Astrocyte (in vitro differentiated cells and primary cell): ENCODE results near the gene UBLCP1. TPM values are rescaled to one million over a fixed set of nuclear protein-coding genes. Genes with fewer than 3 reads are reported as not detected.

Experiments
- DNase-seq: peaks from one replicate; pipeline ENCODE4 v3.0.0-alpha.2; 2010; ENCODE audit warnings: low read depth
- FAIRE-seq: peaks from 2 replicates; lab custom pipeline; 2011; peaks lifted over from hg19 to GRCh38; lab: Jason Lieb, UNC
- H2AFZ ChIP-seq: 2 replicates; pipeline ENCODE4 v1.6.0; 2012; ENCODE audit warnings: low read depth, low read length, inconsistent platforms
- H3K27ac ChIP-seq: 2 replicates; pipeline ENCODE4 v1.5.1; 2011; ENCODE audit warnings: low read depth, low read length, inconsistent platforms
- H3K27me3 ChIP-seq: 2 replicates; pipeline ENCODE4 v1.6.0; 2011; ENCODE audit warnings: low read length, inconsistent platforms; ENCODE audit not compliant: insufficient read depth
- H3K36me3 ChIP-seq: 2 replicates; pipeline ENCODE4 v1.5.1; 2011; ENCODE audit warnings: low read length, inconsistent platforms; ENCODE audit not compliant: insufficient read depth
- H3K4me1 ChIP-seq: 2 replicates; pipeline ENCODE4 v1.5.1; 2011; ENCODE audit warnings: low read length, inconsistent platforms; ENCODE audit not compliant: insufficient read depth
- H3K4me2 ChIP-seq: 2 replicates; pipeline ENCODE4 v1.6.0; 2012; ENCODE audit warnings: low read length, inconsistent platforms
- H3K4me3 ChIP-seq: 2 replicates; pipeline ENCODE4 v1.5.1; 2011; ENCODE audit warnings: low read depth, mild to moderate bottlenecking, low read length, inconsistent platforms; ENCODE audit not compliant: insufficient read depth
- H3K79me2 ChIP-seq: 2 replicates; pipeline ENCODE4 v1.6.0; 2012; ENCODE audit warnings: mild to moderate bottlenecking, low read length, inconsistent platforms; ENCODE audit not compliant: insufficient read depth
- H3K9ac ChIP-seq: 2 replicates; pipeline ENCODE4 v1.6.0; 2012; ENCODE audit warnings: mild to moderate bottlenecking, low read length, inconsistent platforms
- H3K9me3 ChIP-seq: 2 replicates; pipeline ENCODE4 v1.5.1; 2012; ENCODE audit warnings: low read depth, mild to moderate bottlenecking, low read length, inconsistent platforms; ENCODE audit not compliant: insufficient read depth
- H4K20me1 ChIP-seq: 2 replicates; pipeline ENCODE4 v1.6.0; 2012; ENCODE audit warnings: low read length, inconsistent platforms; ENCODE audit not compliant: insufficient read depth
- H3K27ac Mint-ChIP-seq: one replicate; pipeline ENCODE4 v1.8.0; 2021; ENCODE audit warnings: mild to moderate bottlenecking, mixed read lengths; ENCODE audit not compliant: unreplicated experiment
- H3K27me3 Mint-ChIP-seq: one replicate; pipeline ENCODE4 v1.8.0; 2021; ENCODE audit warnings: low read depth, mixed read lengths; ENCODE audit not compliant: unreplicated experiment
- H3K36me3 Mint-ChIP-seq: one replicate; pipeline ENCODE4 v1.8.0; 2021; ENCODE audit warnings: low read depth, mixed read lengths; ENCODE audit not compliant: unreplicated experiment
- H3K4me1 Mint-ChIP-seq: one replicate; pipeline ENCODE4 v1.8.0; 2021; ENCODE audit warnings: low read depth, mixed read lengths; ENCODE audit not compliant: unreplicated experiment
- H3K4me3 Mint-ChIP-seq: one replicate; pipeline ENCODE4 v1.8.0; 2021; ENCODE audit warnings: mild to moderate bottlenecking, moderate library complexity, mixed read lengths; ENCODE audit not compliant: unreplicated experiment
- H3K9me3 Mint-ChIP-seq: one replicate; pipeline ENCODE4 v1.8.0; 2021; ENCODE audit warnings: mild to moderate bottlenecking, mixed read lengths; ENCODE audit not compliant: unreplicated experiment
- EZH2 ChIP-seq: IDR thresholded peaks from 2 replicates; pipeline ENCODE4 v1.6.1; 2012; ENCODE audit warnings: mild to moderate bottlenecking, low read length, inconsistent platforms; ENCODE audit not compliant: insufficient read depth
- total RNA-seq: library from RNA; stranded (reverse); gene quantifications from 2 replicates; pipeline ENCODE4 v1.2.1, GENCODE V29; 2021
- TF ChIP-seq, protein P1 (sequence below): IDR thresholded peaks from 2 replicates; pipeline ENCODE4 v1.5.1; 2011; ENCODE audit warnings: low read depth, mild to moderate bottlenecking, inconsistent platforms, low read length, moderate library complexity; ENCODE audit not compliant: insufficient read depth

The UBLCP1 gene
- total RNA-seq, 1 donor from 2014 or later = 31.3 TPM

- TF ChIP-seq, protein P1, sequence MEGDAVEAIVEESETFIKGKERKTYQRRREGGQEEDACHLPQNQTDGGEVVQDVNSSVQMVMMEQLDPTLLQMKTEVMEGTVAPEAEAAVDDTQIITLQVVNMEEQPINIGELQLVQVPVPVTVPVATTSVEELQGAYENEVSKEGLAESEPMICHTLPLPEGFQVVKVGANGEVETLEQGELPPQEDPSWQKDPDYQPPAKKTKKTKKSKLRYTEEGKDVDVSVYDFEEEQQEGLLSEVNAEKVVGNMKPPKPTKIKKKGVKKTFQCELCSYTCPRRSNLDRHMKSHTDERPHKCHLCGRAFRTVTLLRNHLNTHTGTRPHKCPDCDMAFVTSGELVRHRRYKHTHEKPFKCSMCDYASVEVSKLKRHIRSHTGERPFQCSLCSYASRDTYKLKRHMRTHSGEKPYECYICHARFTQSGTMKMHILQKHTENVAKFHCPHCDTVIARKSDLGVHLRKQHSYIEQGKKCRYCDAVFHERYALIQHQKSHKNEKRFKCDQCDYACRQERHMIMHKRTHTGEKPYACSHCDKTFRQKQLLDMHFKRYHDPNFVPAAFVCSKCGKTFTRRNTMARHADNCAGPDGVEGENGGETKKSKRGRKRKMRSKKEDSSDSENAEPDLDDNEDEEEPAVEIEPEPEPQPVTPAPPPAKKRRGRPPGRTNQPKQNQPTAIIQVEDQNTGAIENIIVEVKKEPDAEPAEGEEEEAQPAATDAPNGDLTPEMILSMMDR = no peak
- no peak for TF ChIP-seq EZH2
- peak; percentile 41 for DNase-seq
- Histone ChIP-seq H3K4me2 (no peak overlapping the region), H4K20me1 (no peaks in the 10 kb centered on the region), H3K9me3 (no peaks in the 10 kb centered on the region), H3K36me3 (no peaks in the 10 kb centered on the region), H3K27ac (no peak overlapping the region), H3K27me3 (no peaks in the 10 kb centered on the region), H2AFZ (no peak overlapping the region), H3K4me3 (no peak overlapping the region), H3K79me2 (no peaks in the 10 kb centered on the region), H3K4me1 (peaks cover 3% of the 10 kb centered on the region), H3K9ac (no peak overlapping the region)
- no peak for FAIRE-seq
- Mint-ChIP-seq H3K27me3 (peaks cover 23% of the 10 kb centered on the region), H3K27ac (no peak overlapping the region), H3K9me3 (no peaks in the 10 kb centered on the region), H3K36me3 (no peaks in the 10 kb centered on the region), H3K4me3 (no peak overlapping the region), H3K4me1 (peaks cover 6% of the 10 kb centered on the region)
These were observed 61.9 kb downstream of the UBLCP1 start for GRCh38 chr5:159324986-159325385.

DNA sequence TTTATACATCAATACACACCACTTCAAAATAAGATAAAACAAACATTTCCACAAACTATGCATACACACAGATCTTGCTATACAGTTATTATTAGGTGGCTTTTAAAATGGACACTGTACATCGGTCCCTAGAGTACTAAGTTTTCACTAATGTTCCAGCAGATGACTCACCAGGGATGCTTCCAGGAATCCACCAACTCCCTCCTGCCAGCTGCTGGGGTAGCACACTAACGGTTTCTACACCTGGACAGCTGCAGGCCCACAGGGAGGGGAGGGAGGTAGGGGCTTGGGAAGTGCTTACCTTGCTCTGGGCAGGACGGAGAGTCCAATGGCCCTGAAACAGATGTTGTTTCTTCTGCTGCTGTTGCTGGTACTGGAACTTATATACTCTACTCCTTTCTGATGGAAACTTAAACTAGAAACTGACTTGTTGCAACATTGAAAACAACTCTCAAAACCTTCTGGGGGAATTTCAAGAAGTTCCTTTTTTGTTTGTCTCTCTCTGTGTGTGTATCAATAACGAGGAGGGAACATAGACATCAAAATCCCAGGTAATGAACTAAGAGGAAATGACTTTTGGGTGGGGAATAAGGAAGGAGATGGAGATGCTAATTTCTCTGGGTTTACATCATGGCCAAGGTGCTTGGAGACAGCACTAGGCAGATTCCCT is 67.2 kb downstream of the UBLCP1 start, which contains the start of gene IL12B:
TSS of gene IL12B (minus strand) at position 357 of the 670 bp plus-strand sequence. CDS start 3,705 bp downstream, outside the sequence.
- no peak within 1 kb of the TSS for H3K27ac Mint-ChIP-seq
- no peak within 1 kb of the TSS for H3K27ac ChIP-seq
- DNase-seq (peak; percentile 48), FAIRE-seq (no peak)
- no peaks in the 10 kb centered on the region for H3K79me2 ChIP-seq
- H3K4me2 ChIP-seq = peak within 1 kb of the TSS; percentile 82
- H3K4me3 Mint-ChIP-seq = peak within 1 kb of the TSS; percentile 54
- H4K20me1 ChIP-seq = no peaks in the 10 kb centered on the region
- peaks cover 3% of the 10 kb centered on the region for H3K4me1 ChIP-seq
- no peaks in the 10 kb centered on the region for H3K9me3 Mint-ChIP-seq
- no peak for TF ChIP-seq EZH2
- TF ChIP-seq, protein P1 = no peak
- H3K36me3 Mint-ChIP-seq = no peaks in the 10 kb centered on the region
- no peaks in the 10 kb centered on the region for H3K36me3 ChIP-seq
- no peaks in the 10 kb centered on the region for H3K27me3 ChIP-seq
- no peaks in the 10 kb centered on the region for H3K9me3 ChIP-seq
- peak within 1 kb of the TSS; percentile 86 for H2AFZ ChIP-seq
- H3K4me3 ChIP-seq = peak within 1 kb of the TSS; percentile 41
- no peaks in the 10 kb centered on the region for H3K4me1 Mint-ChIP-seq
- peak within 1 kb of the TSS; percentile 67 for H3K9ac ChIP-seq
- H3K27me3 Mint-ChIP-seq = peaks cover 32% of the 10 kb centered on the region
